ENCODE data around the gene ELMO1.
"Not testable (repeated sequence)": the region's sequence is repeated elsewhere in the genome, so short reads cannot be mapped to it uniquely, and the experiment has no call there.

ELMO1 gene

GRCh38 chr7:36999626-37000485 is 448.8 kb downstream of the ELMO1 start:
- DNase-seq, result no peak

- no peak for DNase-seq
Observed at GRCh38 chr7:36995776-36996175, 452.9 kb downstream of the ELMO1 start.

- DNase-seq, result no peak
Observed at GRCh38 chr7:36994456-36995112, 454.1 kb downstream of the ELMO1 start.

- peak; percentile 54 to 60 for DNase-seq
Observed at GRCh38 chr7:36986948-36987724, 461.5 kb downstream of the ELMO1 start.

GRCh38 chr7:36986511-36986933 is 462.1 kb downstream of the ELMO1 start:
- DNase-seq, result no peak

- no peak for DNase-seq
Observed at GRCh38 chr7:36985866-36986400, 462.7 kb downstream of the ELMO1 start.

GRCh38 chr7:36985316-36985715 is 463.3 kb downstream of the ELMO1 start:
- no peak for DNase-seq

GRCh38 chr7:36984710-36985312 is 463.9 kb downstream of the ELMO1 start:
- DNase-seq, result no peak

- no peak for DNase-seq
Observed at GRCh38 chr7:36984041-36984521, 464.6 kb downstream of the ELMO1 start.

GRCh38 chr7:36982766-36983165 is 465.9 kb downstream of the ELMO1 start:
- no peak for DNase-seq

- no peak for DNase-seq
Observed at GRCh38 chr7:36979810-36980248, 468.8 kb downstream of the ELMO1 start.

- no peak for DNase-seq
Observed at GRCh38 chr7:36978461-36978860, 470.2 kb downstream of the ELMO1 start.

GRCh38 chr7:36977878-36978277 is 470.8 kb downstream of the ELMO1 start:
- no peak for DNase-seq

GRCh38 chr7:36973534-36973933 is 475.1 kb downstream of the ELMO1 start:
- not testable (repeated sequence) for DNase-seq

- DNase-seq, result no peak
Observed at GRCh38 chr7:36972140-36972518, 476.5 kb downstream of the ELMO1 start.

GRCh38 chr7:36971515-36972139 is 477.0 kb downstream of the ELMO1 start:
- DNase-seq, result no peak

- DNase-seq, result no peak
Observed at GRCh38 chr7:36970551-36971514, 477.8 kb downstream of the ELMO1 start.

- DNase-seq, result peak; percentile 53 to 54
Observed at GRCh38 chr7:36969376-36969775, 479.3 kb downstream of the ELMO1 start.

GRCh38 chr7:36967387-36967786 is 481.3 kb downstream of the ELMO1 start:
- peak in 1 of 2 donors; percentile 18 for DNase-seq

GRCh38 chr7:36966636-36967035 is 482.0 kb downstream of the ELMO1 start:
- DNase-seq, result no peak

GRCh38 chr7:36966039-36966438 is 482.6 kb downstream of the ELMO1 start:
- no peak for DNase-seq

All from CD4-positive, alpha-beta T cell treated with Interleukin-4 for 1 hour (primary cell).